Type B pancreatic cell (in vitro differentiated cells): Measurements from ENCODE around the gene VENTX. TPM values are rescaled to one million over a fixed set of nuclear protein-coding genes. Genes with fewer than 3 reads are reported as not detected.

Source experiments
- DNase-seq: peaks from one replicate; pipeline ENCODE4 v3.0.0; 2021; ENCODE audit warnings: mixed read lengths; ENCODE audit not compliant: unreplicated experiment; ENCODE audit errors: extremely low spot score
- H3K27ac Mint-ChIP-seq: 2 replicates; pipeline ENCODE4 v1.8.0; 2021; ENCODE audit warnings: mild to moderate bottlenecking, mixed read lengths
- H3K27me3 Mint-ChIP-seq: 2 replicates; pipeline ENCODE4 v1.8.0; 2021; ENCODE audit warnings: mixed read lengths
- H3K36me3 Mint-ChIP-seq: 2 replicates; pipeline ENCODE4 v1.8.0; 2021; ENCODE audit warnings: mixed read lengths
- H3K4me1 Mint-ChIP-seq: one replicate; pipeline ENCODE4 v1.8.0; 2021; ENCODE audit warnings: mixed read lengths; ENCODE audit not compliant: unreplicated experiment
- H3K4me3 Mint-ChIP-seq: 2 replicates; pipeline ENCODE4 v1.8.0; 2021; ENCODE audit warnings: mild to moderate bottlenecking, mixed read lengths
- H3K9me3 Mint-ChIP-seq: 2 replicates; pipeline ENCODE4 v1.8.0; 2021; ENCODE audit warnings: mixed read lengths
- total RNA-seq: library from RNA; stranded (reverse); gene quantifications from 2 replicates; pipeline ENCODE4 v1.2.1, GENCODE V29; 2021; ENCODE audit warnings: low replicate concordance
- TF ChIP-seq, protein P1 (sequence below): fragments of 200-600 bp; sonication (generic); conservative IDR thresholded peaks from 2 replicates; pipeline ENCODE4 v1.5.0; 2021; ENCODE audit warnings: antibody characterized with exemption, mild to moderate bottlenecking

Gene VENTX
- total RNA-seq, 1 donor from 2014 or later = not detected

DNA sequence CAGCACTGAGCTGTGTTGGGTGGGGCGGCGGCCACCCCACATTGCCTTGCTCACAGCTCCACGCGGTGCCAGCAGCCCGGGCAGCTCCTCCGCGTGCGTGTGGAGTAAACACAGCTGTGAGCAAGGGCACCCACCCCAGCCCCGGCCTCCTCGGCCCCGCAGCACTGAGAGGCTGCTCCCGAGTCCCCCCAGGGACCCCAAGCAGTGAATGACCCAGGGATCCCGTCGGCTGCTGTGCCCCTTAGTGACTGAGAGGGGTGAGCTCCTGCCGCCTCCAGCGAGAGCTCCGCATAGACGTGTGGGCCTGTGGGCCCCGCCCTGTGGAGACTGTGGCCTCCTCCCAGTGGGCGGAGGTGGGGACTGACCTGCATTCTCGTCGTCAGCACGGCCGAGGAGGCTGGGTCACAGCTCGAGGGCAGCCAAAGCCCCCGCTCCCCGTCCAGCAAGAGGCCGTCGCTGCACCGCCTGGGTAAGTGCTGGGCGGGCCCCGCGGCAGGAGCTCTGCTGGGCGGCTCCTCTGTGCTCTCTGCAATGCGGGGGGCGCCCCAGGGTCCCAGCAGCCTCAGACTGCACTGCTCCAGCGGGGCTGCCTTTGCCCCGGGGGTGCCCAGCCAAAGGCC, 37.6 kb upstream of the VENTX start:
- Mint-ChIP-seq H3K36me3 (no peaks in the 10 kb centered on the region), H3K27ac (no peak overlapping the region), H3K27me3 (no peaks in the 10 kb centered on the region), H3K9me3 (no peaks in the 10 kb centered on the region), H3K4me3 (no peak overlapping the region), H3K4me1 (no peaks in the 10 kb centered on the region)
- TF ChIP-seq, protein P1, sequence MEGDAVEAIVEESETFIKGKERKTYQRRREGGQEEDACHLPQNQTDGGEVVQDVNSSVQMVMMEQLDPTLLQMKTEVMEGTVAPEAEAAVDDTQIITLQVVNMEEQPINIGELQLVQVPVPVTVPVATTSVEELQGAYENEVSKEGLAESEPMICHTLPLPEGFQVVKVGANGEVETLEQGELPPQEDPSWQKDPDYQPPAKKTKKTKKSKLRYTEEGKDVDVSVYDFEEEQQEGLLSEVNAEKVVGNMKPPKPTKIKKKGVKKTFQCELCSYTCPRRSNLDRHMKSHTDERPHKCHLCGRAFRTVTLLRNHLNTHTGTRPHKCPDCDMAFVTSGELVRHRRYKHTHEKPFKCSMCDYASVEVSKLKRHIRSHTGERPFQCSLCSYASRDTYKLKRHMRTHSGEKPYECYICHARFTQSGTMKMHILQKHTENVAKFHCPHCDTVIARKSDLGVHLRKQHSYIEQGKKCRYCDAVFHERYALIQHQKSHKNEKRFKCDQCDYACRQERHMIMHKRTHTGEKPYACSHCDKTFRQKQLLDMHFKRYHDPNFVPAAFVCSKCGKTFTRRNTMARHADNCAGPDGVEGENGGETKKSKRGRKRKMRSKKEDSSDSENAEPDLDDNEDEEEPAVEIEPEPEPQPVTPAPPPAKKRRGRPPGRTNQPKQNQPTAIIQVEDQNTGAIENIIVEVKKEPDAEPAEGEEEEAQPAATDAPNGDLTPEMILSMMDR = no peak
- no peak for DNase-seq

DNA sequence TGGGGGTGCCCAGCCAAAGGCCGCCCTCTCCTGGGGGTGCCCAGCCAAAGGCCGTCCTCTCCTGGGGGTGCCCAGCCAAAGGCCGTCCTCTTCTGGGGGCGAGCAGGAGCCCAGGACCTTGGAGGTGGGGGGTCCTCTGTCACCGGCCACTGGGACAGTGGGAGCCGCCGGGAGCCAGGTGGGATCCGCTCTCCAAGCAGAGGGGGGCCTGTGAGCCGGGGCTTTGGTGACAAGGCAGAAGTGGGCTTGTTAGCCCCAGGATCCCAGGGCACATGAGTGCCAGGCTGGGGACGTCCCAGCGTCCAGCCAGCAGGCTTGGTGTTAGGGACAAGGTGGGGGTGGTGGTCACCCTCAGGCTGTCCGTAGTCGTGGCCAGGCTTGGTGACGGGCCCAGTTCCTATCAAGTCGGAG, 37.0 kb upstream of the VENTX start:
- H3K27me3 Mint-ChIP-seq = no peaks in the 10 kb centered on the region
- no peaks in the 10 kb centered on the region for H3K9me3 Mint-ChIP-seq
- TF ChIP-seq, protein P1 = no peak
- no peak overlapping the region for H3K4me3 Mint-ChIP-seq
- no peaks in the 10 kb centered on the region for H3K4me1 Mint-ChIP-seq
- no peak for DNase-seq
- H3K36me3 Mint-ChIP-seq = no peaks in the 10 kb centered on the region
- no peak overlapping the region for H3K27ac Mint-ChIP-seq

DNA sequence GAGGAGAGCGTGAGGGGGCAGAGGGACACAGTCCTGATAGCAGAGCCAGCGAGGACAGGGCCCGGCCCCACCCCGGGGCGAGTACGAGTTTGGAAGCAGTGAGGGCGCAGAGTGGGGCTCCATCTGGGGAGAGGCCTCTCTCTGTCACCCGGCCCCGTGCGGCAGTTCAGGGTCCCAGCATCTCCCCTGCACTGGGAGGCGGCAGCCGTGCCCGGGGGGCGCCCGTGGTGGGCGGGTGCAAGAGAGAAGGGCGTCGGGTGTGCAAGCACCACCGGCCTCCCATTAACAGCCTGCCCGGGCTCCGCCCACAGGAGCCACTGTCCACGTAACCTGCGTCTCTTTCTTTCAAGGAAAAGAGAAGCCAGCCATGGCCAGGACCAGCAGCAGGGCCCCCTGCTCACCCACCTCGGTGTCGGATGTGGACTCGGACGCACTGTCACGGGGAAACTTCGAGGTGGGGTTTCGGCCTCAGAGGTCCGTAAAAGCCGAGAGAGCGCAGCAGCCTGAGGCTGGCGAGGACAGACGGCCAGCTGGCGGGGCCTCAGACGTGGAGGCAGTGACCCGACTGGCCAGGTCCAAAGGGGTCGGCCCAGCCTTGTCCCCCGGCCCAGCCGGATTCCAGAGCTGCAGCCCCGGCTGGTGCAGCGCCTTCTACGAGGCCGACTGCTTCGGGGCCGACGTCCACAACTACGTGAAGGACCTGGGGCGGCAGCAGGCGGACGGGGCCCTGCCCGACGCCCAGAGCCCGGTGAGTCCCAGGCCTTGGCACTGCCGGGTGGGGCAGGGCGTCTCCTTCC, 36.3 kb upstream of the VENTX start:
- Mint-ChIP-seq H3K4me1 (no peaks in the 10 kb centered on the region), H3K4me3 (no peak overlapping the region), H3K27ac (no peak overlapping the region), H3K9me3 (no peaks in the 10 kb centered on the region), H3K36me3 (no peaks in the 10 kb centered on the region), H3K27me3 (no peaks in the 10 kb centered on the region)
- DNase-seq = no peak
- TF ChIP-seq, protein P1 = no peak

DNA sequence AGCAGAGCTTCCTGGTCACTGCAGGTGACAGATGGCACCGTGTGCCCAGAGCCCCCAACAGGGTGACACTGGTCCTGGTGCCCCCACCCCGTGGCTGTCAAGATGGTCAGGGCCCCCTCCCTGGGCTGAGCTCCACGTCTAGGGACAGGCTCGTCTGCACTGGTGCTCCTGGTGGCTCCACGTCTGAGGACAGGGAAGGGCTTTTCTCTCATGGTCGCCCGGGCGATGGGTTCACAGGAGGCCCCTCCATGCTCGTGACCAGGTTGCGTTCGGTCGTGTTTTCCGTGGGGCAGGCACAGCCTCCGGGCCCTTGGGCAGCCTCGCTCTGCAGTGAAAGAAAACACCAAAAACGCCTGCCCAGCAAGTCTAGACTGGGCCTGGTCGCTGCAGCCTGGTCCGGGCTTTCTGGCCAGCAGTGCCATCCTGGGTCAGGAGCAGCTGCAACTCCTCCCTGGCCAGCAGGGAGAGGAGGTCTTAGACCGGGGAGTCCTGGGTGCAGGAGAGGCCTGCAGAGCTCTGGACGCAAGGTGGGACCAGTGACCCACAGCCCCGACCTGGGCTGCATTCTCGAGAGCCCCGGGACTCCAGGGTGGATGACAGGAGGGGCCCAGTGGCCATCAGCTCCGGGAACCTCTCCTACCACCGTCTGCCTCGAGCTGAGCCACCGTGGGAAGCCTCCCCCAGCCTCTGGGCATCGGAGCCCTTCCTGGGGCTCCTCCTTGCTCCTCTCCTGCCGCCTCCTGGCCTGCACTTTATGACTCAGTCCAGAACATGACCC, 35.5 kb upstream of the VENTX start:
- no peaks in the 10 kb centered on the region for H3K36me3 Mint-ChIP-seq
- no peaks in the 10 kb centered on the region for H3K4me1 Mint-ChIP-seq
- no peak overlapping the region for H3K4me3 Mint-ChIP-seq
- no peak for DNase-seq
- no peaks in the 10 kb centered on the region for H3K27me3 Mint-ChIP-seq
- H3K9me3 Mint-ChIP-seq = no peaks in the 10 kb centered on the region
- no peak overlapping the region for H3K27ac Mint-ChIP-seq
- TF ChIP-seq, protein P1 = no peak

- TF ChIP-seq, protein P1 = no peak
- Mint-ChIP-seq H3K9me3 (no peaks in the 10 kb centered on the region), H3K27ac (no peak overlapping the region), H3K4me3 (no peak overlapping the region), H3K4me1 (no peaks in the 10 kb centered on the region), H3K36me3 (no peaks in the 10 kb centered on the region), H3K27me3 (no peaks in the 10 kb centered on the region)
- DNase-seq = no peak
These were observed 34.6 kb upstream of the VENTX start for GRCh38 chr10:133202778-133203651.
